ENCODE results near the gene ARMC3. TPM values are rescaled to one million over a fixed set of nuclear protein-coding genes. Genes with fewer than 3 reads are reported as not detected.

The ARMC3 gene
- polyA plus RNA-seq, 3 donors, result not detected

- H3K9me3 Mint-ChIP-seq, result peaks cover 0 to 2% (median 0%) of the 10 kb centered on the region in 7 donors
- H3K9ac ChIP-seq (ENCODE audit: insufficient read depth, low read length, poor library complexity, severe bottlenecking), result no peak overlapping the region
- H3K27ac Mint-ChIP-seq, result no peak overlapping the region
- H2AFZ ChIP-seq (ENCODE audit: insufficient read depth, low read depth, low read length, poor library complexity, severe bottlenecking), result no peak overlapping the region
- H3K4me1 Mint-ChIP-seq, result no peaks in the 10 kb centered on the region
- H3K4me1 ChIP-seq (ENCODE audit: control insufficient read depth in 1 of 2, insufficient read depth in 2 of 2, low read length in 2 of 2), result no peaks in the 10 kb centered on the region
- TF ChIP-seq, protein P1, sequence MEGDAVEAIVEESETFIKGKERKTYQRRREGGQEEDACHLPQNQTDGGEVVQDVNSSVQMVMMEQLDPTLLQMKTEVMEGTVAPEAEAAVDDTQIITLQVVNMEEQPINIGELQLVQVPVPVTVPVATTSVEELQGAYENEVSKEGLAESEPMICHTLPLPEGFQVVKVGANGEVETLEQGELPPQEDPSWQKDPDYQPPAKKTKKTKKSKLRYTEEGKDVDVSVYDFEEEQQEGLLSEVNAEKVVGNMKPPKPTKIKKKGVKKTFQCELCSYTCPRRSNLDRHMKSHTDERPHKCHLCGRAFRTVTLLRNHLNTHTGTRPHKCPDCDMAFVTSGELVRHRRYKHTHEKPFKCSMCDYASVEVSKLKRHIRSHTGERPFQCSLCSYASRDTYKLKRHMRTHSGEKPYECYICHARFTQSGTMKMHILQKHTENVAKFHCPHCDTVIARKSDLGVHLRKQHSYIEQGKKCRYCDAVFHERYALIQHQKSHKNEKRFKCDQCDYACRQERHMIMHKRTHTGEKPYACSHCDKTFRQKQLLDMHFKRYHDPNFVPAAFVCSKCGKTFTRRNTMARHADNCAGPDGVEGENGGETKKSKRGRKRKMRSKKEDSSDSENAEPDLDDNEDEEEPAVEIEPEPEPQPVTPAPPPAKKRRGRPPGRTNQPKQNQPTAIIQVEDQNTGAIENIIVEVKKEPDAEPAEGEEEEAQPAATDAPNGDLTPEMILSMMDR (IDR thresholded peaks at IDR 0.05), result peak; percentile 22
- peaks cover 16 to 19% (median 17%) of the 10 kb centered on the region in 3 donors for H3K27me3 Mint-ChIP-seq (ENCODE audit: low read depth in 3 of 3)
- no peak overlapping the region for H3K4me3 Mint-ChIP-seq
- no peaks in the 10 kb centered on the region for H3K36me3 Mint-ChIP-seq
- peak in 1 of 3 donors; percentile 8 for DNase-seq
- no peak overlapping the region for H3K4me3 ChIP-seq (replicated peaks in 1 of 3; ENCODE audit: low read depth in 2 of 3, low read length in 3 of 3)
- H3K27ac ChIP-seq (ENCODE audit: low read depth in 1 of 2, low read length in 2 of 2), result no peak overlapping the region
- intact Hi-C loops (cut with micrococcal nuclease), result no loop called here
- H3K9me3 ChIP-seq (replicated peaks in 1 of 2; ENCODE audit: control insufficient read depth in 1 of 2, insufficient read depth in 1 of 2, low read length in 2 of 2), result no peaks in the 10 kb centered on the region
- peaks cover 0 to 16% of the 10 kb centered on the region in 2 donors for H3K27me3 ChIP-seq (ENCODE audit: control insufficient read depth in 2 of 2, insufficient read depth in 2 of 2, low read length in 2 of 2)
- WGBS (ENCODE audit: insufficient coverage), result no CpG with 5 or more reads among the region's 4 CpGs
- H3K36me3 ChIP-seq (replicated peaks in 1 of 2; ENCODE audit: control insufficient read depth in 1 of 2, insufficient read depth in 2 of 2, low read length in 2 of 2), result no peaks in the 10 kb centered on the region
- H3K79me2 ChIP-seq (ENCODE audit: insufficient read depth, low read length), result no peaks in the 10 kb centered on the region
- no peak overlapping the region for H3K4me2 ChIP-seq (replicated peaks; ENCODE audit: extremely low read depth, low read length, poor library complexity, severe bottlenecking)
- no peaks in the 10 kb centered on the region for H4K20me1 ChIP-seq (ENCODE audit: insufficient read depth, low read length)
Measured at GRCh38 chr10:23081891-23082290, 154.0 kb downstream of the ARMC3 start.

Small RNA genes within 50 kb of the gene (small RNA-seq; reads per million reads assigned to genes)
- gene RNA5SP304 (ENCODE audit: insufficient read length, low read depth), result not detected

Other genes starting within 250 kb of the ARMC3 start
- gene PIP4K2A, start 213.5 kb upstream of the ARMC3 start, polyA plus RNA-seq, result 10 to 100 TPM in 2 of 3 donors, 1 to 10 TPM in 1; 9.7 to 33.7 (median 16.6) TPM
- 10 to 100 TPM; 19.7 to 37.3 (median 31.6) TPM for gene MSRB2, start 167.5 kb downstream of the ARMC3 start, polyA plus RNA-seq